T-helper 2 cell treated with Interferon-gamma antibody and Interleukin-4, amounts not matched to agents 5 μg/mL and 100 μg/mL, for 36 hours (primary cell): ENCODE measurements around the gene ACKR2.

Experiments used
- DNase-seq: peaks from one replicate; pipeline ENCODE4 v3.0.0; 2021; ENCODE audit warnings: low spot score
- H3K27ac Mint-ChIP-seq: one replicate; pipeline ENCODE4 v1.8.0; 2021; ENCODE audit warnings: mild to moderate bottlenecking, mixed read lengths
- H3K27me3 Mint-ChIP-seq: one replicate; pipeline ENCODE4 v1.8.0; 2021; ENCODE audit warnings: low read depth, mixed read lengths
- H3K36me3 Mint-ChIP-seq: one replicate; pipeline ENCODE4 v1.8.0; 2021; ENCODE audit warnings: low read depth, mixed read lengths
- H3K4me1 Mint-ChIP-seq: one replicate; pipeline ENCODE4 v1.8.0; 2021; ENCODE audit warnings: low read depth, mixed read lengths
- H3K4me3 Mint-ChIP-seq: one replicate; pipeline ENCODE4 v1.8.0; 2022; ENCODE audit warnings: mild to moderate bottlenecking, moderate library complexity, mixed read lengths
- H3K9me3 Mint-ChIP-seq: one replicate; pipeline ENCODE4 v1.8.0; 2021; ENCODE audit warnings: mixed read lengths

Gene ACKR2

GRCh38 chr3:42829083-42829627 is 19.9 kb downstream of the ACKR2 start:
- Mint-ChIP-seq H3K4me1 (peaks cover 9% of the 10 kb centered on the region), H3K27ac (no peak overlapping the region), H3K4me3 (no peak overlapping the region), H3K9me3 (no peaks in the 10 kb centered on the region), H3K36me3 (no peaks in the 10 kb centered on the region), H3K27me3 (peaks cover 25% of the 10 kb centered on the region)
- DNase-seq, result no peak

DNA sequence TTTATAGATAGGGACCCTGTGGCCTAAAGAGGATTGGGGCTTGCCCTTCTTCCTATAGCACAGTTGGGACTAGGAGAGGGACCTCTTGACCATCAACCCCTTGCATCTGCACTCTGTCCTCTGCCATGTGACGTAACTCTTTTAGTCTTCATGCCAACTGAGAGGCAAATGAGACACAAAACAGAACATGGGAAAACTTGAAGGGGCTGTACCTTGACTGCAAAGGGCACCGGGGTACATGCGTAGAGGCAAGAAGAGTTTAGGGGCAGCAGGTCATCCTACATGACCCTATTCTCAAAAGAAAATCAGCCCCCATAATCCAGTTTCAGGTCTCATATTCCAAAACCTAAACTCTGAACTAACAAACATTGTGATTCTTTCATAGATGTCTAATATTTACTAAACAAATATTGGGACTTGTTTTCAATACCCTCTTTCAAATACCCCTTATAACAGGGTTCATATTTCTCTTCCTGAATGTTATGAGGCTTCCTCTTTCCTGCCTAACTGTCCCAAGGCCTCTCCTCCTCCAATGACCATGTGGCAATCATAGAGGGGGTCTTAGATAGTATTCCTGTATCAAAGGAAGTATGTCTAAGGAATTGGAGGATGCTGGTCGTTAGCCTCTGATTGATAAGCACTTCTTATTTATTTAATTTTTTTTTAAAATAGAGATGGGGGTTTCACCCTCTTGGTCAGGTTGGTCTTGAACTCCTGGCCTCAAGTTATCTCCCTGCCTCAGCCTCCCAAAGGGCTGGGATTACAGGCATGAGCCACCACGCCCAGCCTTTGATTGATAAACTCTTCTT is 20.6 kb downstream of the ACKR2 start:
- no peak for DNase-seq
- peaks cover 9% of the 10 kb centered on the region for H3K4me1 Mint-ChIP-seq
- no peak overlapping the region for H3K4me3 Mint-ChIP-seq
- no peak overlapping the region for H3K27ac Mint-ChIP-seq
- H3K9me3 Mint-ChIP-seq, result no peaks in the 10 kb centered on the region
- H3K27me3 Mint-ChIP-seq, result peaks cover 25% of the 10 kb centered on the region
- no peaks in the 10 kb centered on the region for H3K36me3 Mint-ChIP-seq

DNA sequence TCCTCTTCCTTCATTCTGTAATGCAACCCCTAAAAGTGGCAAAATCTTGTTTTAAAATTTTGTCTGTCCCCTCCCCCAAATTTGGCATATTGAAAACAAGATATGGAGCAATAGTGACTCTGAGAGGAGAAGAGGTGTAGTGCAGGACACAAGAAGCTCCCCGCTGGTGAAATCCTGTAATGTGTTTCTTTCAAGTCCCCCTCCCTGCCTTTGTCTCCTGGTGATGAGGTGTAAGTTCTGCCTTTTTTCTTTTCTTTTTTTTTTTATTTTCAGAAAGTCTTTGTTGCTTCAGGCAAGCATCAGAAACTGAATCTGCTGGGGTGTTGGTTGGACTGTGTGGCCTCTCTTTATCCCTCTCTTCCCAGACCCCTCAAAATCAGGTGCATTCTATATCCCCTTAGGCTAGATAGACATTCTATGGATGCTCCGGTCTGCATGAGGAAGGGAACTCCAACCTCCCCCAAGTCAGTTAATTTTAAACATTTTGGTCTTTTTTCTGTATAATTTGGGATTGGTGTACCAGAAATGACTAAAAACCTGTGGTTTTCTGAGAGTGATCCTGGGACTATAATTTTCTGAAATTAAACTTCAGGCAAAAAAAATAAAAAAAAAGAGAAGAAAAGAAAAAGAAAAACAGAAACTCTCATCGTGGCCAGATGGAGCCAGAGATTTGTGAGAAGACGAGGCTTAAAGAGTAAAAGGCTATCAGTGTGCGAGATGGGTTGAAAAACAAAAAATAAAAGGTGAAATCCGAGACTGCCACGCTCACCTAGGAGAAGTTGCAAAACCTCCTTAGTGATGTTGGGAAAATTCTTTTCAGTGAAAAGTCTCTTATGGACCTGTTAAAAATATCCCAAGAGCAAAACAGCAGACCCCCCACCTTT is 21.4 kb downstream of the ACKR2 start:
- no peaks in the 10 kb centered on the region for H3K36me3 Mint-ChIP-seq
- peaks cover 9% of the 10 kb centered on the region for H3K4me1 Mint-ChIP-seq
- H3K27me3 Mint-ChIP-seq, result peaks cover 25% of the 10 kb centered on the region
- no peaks in the 10 kb centered on the region for H3K9me3 Mint-ChIP-seq
- H3K4me3 Mint-ChIP-seq, result no peak overlapping the region
- no peak overlapping the region for H3K27ac Mint-ChIP-seq
- no peak for DNase-seq

DNA sequence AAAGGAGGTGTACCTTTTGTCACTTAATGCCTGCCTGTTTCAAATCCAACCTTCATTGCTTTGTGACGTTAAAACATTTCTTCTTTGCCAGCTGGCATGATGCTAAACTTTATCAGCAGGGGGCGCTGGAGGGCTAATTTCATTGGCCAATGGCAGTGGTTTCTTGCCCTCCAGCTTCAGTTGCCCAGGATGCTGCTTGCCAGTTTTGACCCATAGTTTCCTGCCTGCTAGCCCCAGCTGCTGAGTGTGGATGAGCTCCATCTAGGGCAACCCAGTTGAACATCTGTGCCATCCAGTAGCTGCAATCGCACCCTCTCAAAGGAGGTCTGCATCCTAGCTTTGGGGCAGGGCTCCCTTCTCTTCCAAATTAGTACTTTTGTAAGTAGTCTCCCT is 22.1 kb downstream of the ACKR2 start:
- Mint-ChIP-seq H3K36me3 (no peaks in the 10 kb centered on the region), H3K4me1 (peaks cover 9% of the 10 kb centered on the region), H3K9me3 (no peaks in the 10 kb centered on the region), H3K27me3 (peaks cover 21% of the 10 kb centered on the region), H3K27ac (no peak overlapping the region), H3K4me3 (no peak overlapping the region)
- peak; percentile 70 for DNase-seq

DNA sequence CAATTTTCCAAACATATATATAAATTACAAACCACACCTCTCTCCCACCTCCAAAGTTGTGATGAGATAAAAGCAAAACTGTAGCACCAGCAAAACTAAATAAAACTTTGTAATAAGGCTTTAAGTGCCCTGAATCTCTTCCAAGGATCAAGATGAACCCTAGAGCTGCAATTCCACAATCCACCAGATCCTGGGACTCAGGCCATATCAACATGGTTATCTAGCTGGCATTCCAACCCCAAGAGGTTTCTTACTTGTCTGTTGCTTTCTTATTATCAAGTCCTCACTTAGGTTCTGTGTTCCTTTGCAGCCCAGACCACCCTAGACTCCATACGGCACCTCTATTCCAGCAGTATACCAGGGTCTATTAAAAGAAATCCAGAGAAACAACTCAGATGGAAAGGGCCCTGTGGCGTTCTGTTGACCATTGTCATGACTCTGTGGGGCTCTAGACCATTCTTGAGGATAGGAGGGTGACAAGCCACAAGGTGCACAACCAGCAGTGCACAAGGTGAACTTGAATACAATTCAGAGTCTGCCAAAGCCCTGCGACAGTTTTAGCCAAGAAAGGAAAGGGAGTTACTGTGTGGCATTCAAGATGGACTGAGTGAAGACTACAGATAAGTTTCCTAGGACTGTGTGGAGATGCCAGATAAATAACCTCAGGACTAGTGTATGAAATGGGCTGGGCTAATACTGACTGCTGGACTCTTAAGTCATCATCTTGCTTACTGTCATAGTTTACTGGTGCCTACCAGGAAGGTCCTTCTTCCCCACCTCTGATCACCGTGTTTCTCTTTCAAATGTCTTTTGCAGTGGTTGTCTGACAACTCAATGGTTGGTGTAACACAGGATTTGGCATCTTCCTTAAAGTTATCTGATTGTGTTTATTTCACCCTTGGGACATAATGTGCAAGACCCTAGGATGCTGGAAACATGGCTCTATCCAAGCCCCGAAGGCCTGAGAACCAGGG is 27.2 kb downstream of the ACKR2 start:
- Mint-ChIP-seq H3K27ac (no peak overlapping the region), H3K9me3 (no peaks in the 10 kb centered on the region), H3K27me3 (peaks cover 10% of the 10 kb centered on the region), H3K4me1 (peaks cover 2% of the 10 kb centered on the region), H3K4me3 (no peak overlapping the region), H3K36me3 (no peaks in the 10 kb centered on the region)
- DNase-seq, result no peak

GRCh38 chr3:42838571-42838970 is 29.3 kb downstream of the ACKR2 start:
- Mint-ChIP-seq H3K27ac (no peak overlapping the region), H3K9me3 (no peaks in the 10 kb centered on the region)

DNA sequence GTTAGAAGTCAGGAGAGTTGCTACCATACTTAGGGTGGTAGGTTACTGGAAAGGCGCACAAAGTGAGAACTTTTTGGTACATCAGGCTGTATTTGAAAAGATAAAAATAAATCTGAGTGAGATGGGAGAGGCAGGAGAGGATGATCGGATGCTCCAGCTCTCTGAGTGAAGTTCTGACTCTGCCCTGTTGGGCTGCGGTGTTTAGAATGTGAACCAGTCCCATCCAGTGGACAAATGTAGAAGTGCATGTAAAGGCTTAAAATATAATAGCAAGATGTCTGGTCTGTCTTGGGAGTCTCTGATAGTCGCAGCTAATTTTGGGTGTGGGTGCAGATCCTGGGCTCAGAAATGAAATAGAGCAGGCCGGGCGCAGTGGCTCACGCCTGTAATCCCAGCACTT is 30.4 kb downstream of the ACKR2 start:
- Mint-ChIP-seq H3K27me3 (peaks cover 10% of the 10 kb centered on the region), H3K4me3 (no peak overlapping the region), H3K27ac (no peak overlapping the region), H3K4me1 (no peaks in the 10 kb centered on the region), H3K9me3 (no peaks in the 10 kb centered on the region), H3K36me3 (no peaks in the 10 kb centered on the region)
- DNase-seq, result no peak

More at GRCh38 chr3:42838571-42838970, 29.3 kb downstream of the ACKR2 start:
- no peak for DNase-seq
- Mint-ChIP-seq H3K27me3 (peaks cover 10% of the 10 kb centered on the region), H3K4me3 (no peak overlapping the region), H3K36me3 (no peaks in the 10 kb centered on the region), H3K4me1 (no peaks in the 10 kb centered on the region)

DNA sequence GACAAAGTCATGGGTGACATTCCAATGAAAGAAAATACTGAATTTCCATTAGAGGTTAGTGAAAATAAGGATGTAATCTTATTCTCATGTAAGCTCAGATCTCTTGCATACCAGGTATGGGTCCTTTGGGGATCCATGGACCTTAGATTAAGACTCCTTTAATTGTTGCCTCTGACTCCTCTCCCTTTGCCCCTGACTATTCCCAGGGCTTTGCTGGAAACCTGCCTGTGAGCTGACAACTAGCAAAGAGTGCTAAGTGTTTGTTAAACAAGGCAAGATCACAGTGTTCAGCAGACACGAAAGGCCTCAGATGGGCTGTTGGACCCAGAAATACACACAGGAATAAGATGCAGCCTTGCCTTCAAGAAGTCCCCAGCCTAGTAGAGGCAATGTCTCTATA is 32.1 kb downstream of the ACKR2 start:
- H3K4me3 Mint-ChIP-seq, result no peak overlapping the region

DNA sequence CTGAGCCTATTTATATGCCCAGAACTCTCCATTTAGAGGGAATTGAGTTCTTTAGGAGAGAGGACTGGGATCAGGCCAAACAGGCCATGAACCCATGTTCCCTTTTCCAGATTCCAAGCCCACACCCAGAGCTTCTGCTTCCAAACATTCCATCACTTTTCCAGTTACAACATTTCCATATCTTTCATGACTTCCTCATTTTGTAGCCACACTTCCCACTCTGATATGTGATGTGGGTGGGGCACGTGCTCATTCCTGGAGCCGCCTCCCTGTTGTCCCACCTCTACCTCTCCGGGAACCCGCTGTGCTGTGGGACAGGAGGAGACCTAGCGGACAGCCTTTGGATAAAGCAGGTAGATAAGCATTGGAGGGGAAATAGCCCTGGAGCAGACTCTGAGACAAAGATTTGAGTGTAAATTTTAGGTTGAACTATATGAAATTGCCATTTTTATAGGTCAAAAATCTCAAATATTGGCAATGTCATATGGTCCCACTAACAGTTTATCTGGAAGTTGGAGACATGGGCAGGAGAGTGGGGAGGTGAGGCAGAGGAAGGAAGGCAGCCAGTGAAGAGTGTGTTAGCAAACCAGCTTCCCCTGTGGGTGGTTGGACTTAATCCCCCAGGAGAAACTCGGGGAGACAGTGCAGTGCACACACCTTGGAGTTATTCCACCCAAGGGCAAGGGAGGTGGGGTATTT is 34.6 kb downstream of the ACKR2 start:
- Mint-ChIP-seq H3K9me3 (no peaks in the 10 kb centered on the region), H3K36me3 (no peaks in the 10 kb centered on the region), H3K27ac (no peak overlapping the region), H3K4me1 (peaks cover 12% of the 10 kb centered on the region), H3K27me3 (peaks cover 1% of the 10 kb centered on the region), H3K4me3 (no peak overlapping the region)
- DNase-seq, result no peak

More for the DNA sequence above, 32.1 kb downstream of the ACKR2 start:
- no peaks in the 10 kb centered on the region for H3K36me3 Mint-ChIP-seq
- no peaks in the 10 kb centered on the region for H3K4me1 Mint-ChIP-seq
- H3K9me3 Mint-ChIP-seq, result no peaks in the 10 kb centered on the region
- H3K27ac Mint-ChIP-seq, result no peak overlapping the region
- DNase-seq, result no peak
- H3K27me3 Mint-ChIP-seq, result peaks cover 6% of the 10 kb centered on the region

DNA sequence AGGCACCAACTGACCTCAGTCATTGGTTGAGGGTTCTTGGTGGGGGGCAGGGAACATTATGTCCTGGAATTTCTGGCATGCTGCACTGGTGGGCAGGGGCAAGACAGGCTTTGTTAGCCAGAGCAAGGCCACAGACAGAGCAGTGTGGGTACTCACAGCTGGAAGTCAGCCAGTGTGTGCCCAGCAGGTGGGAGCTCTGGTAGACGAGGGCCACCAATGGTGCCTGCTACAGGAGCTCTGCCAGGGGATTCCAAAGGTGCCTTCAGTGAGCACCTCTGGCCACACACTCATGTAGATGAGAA is 35.1 kb downstream of the ACKR2 start:
- no peak overlapping the region for H3K4me3 Mint-ChIP-seq
- no peaks in the 10 kb centered on the region for H3K9me3 Mint-ChIP-seq
- no peak for DNase-seq
- H3K27me3 Mint-ChIP-seq, result no peaks in the 10 kb centered on the region
- peaks cover 12% of the 10 kb centered on the region for H3K4me1 Mint-ChIP-seq
- no peaks in the 10 kb centered on the region for H3K36me3 Mint-ChIP-seq
- no peak overlapping the region for H3K27ac Mint-ChIP-seq

DNA sequence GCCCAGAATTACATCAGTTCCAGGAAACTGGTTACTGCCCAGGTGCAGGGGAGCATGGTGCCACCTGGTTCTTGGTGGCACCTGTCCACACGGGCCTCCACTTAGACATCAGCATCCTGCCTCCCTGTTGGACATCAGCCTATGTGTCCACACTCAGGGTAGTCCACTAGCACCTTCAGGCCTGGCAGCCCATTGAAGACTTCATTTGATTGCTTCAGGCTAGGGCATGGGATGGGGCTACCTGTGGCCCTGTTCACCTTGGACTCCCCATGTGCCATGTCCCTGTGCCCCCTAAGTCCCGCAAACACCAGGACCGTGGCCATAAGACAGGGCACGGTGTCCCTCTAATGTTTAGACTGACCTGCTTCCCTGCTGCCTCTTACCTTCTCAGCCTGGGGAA is 35.6 kb downstream of the ACKR2 start:
- Mint-ChIP-seq H3K36me3 (no peaks in the 10 kb centered on the region), H3K4me1 (peaks cover 12% of the 10 kb centered on the region), H3K9me3 (no peaks in the 10 kb centered on the region), H3K27me3 (no peaks in the 10 kb centered on the region), H3K4me3 (no peak overlapping the region), H3K27ac (no peak overlapping the region)
- no peak for DNase-seq

GRCh38 chr3:42846685-42847522 is 37.7 kb downstream of the ACKR2 start:
- H3K27me3 Mint-ChIP-seq, result peaks cover 4% of the 10 kb centered on the region
- no peaks in the 10 kb centered on the region for H3K36me3 Mint-ChIP-seq
- peak overlapping the region; percentile 64 for H3K27ac Mint-ChIP-seq
- H3K4me1 Mint-ChIP-seq, result peaks cover 12% of the 10 kb centered on the region
- H3K4me3 Mint-ChIP-seq, result peak overlapping the region; percentile 32
- DNase-seq, result no peak
- H3K9me3 Mint-ChIP-seq, result no peaks in the 10 kb centered on the region
